OCI-LY1 (cell line): ENCODE data around the gene SPON2.

ENCODE experiments used
- H2AFZ ChIP-seq: fragments of 200-600 bp; sonication (generic), shearing (Covaris generic); 2 replicates; pipeline ENCODE4 v1.6.0; 2014; ENCODE audit warnings: antibody characterized with exemption, mild to moderate bottlenecking, low read length
- H3F3A ChIP-seq: fragments of 200-600 bp; sonication (generic), shearing (Covaris generic); 2 replicates; pipeline ENCODE4 v1.6.0; 2014; ENCODE audit warnings: mild to moderate bottlenecking, antibody characterized with exemption, low read length, moderate library complexity; ENCODE audit not compliant: insufficient read depth
- H3K27ac ChIP-seq: fragments of 200-600 bp; sonication (generic); 2 replicates; pipeline ENCODE4 v1.5.1; 2014; ENCODE audit warnings: low read length, mixed run types, mild to moderate bottlenecking, low read depth; ENCODE audit not compliant: poor library complexity, severe bottlenecking
- H3K27me3 ChIP-seq: fragments of 200-600 bp; sonication (generic); 2 replicates; pipeline ENCODE4 v1.6.0; 2014; ENCODE audit warnings: antibody characterized with exemption, mild to moderate bottlenecking, low read length, moderate library complexity; ENCODE audit not compliant: insufficient read depth
- H3K36me3 ChIP-seq: fragments of 200-600 bp; sonication (generic); 2 replicates; pipeline ENCODE4 v1.6.1; 2014; ENCODE audit warnings: mild to moderate bottlenecking, antibody characterized with exemption, low read length, moderate library complexity, mixed read lengths; ENCODE audit not compliant: insufficient read depth
- H3K4me1 ChIP-seq: fragments of 200-600 bp; sonication (generic); 2 replicates; pipeline ENCODE4 v1.5.1; 2014; ENCODE audit warnings: mild to moderate bottlenecking, low read length, moderate library complexity; ENCODE audit not compliant: insufficient read depth, severe bottlenecking
- H3K4me2 ChIP-seq: fragments of 200-600 bp; sonication (generic), shearing (Covaris generic); 2 replicates; pipeline ENCODE4 v1.6.1; 2014; ENCODE audit warnings: low read length
- H3K4me3 ChIP-seq: fragments of 200-600 bp; sonication (generic); 2 replicates; pipeline ENCODE4 v1.5.1; 2014; ENCODE audit warnings: low read length, low read depth, mild to moderate bottlenecking, mixed read lengths; ENCODE audit not compliant: poor library complexity, severe bottlenecking
- H3K79me2 ChIP-seq: fragments of 200-600 bp; shearing (Covaris generic); 2 replicates; pipeline ENCODE4 v1.6.1; 2016; ENCODE audit warnings: mixed run types, low read length, mixed read lengths; ENCODE audit not compliant: insufficient read depth
- H3K9ac ChIP-seq: fragments of 200-600 bp; sonication (generic), shearing (Covaris generic); 2 replicates; pipeline ENCODE4 v1.6.1; 2014; ENCODE audit warnings: mild to moderate bottlenecking, low read length, mixed read lengths
- H3K9me2 ChIP-seq: fragments of 200-600 bp; sonication (generic), shearing (Covaris generic); 2 replicates; pipeline ENCODE4 v1.6.1; 2014; ENCODE audit warnings: low read depth, mild to moderate bottlenecking, low read length, mixed read lengths
- H3K9me3 ChIP-seq: fragments of 200-600 bp; shearing (Covaris generic); 2 replicates; pipeline ENCODE4 v1.6.1; 2014; ENCODE audit warnings: low read length, mixed read lengths
- H4K20me1 ChIP-seq: fragments of 200-600 bp; sonication (generic), shearing (Covaris generic); 2 replicates; pipeline ENCODE4 v1.6.0; 2016; ENCODE audit warnings: mild to moderate bottlenecking, low read length; ENCODE audit not compliant: insufficient read depth
- CTCF ChIP-seq: fragments of 200-600 bp; sonication (generic), shearing (Covaris generic); IDR thresholded peaks from 2 replicates; pipeline ENCODE4 v1.5.1; 2017; ENCODE audit warnings: mild to moderate bottlenecking, antibody characterized with exemption, low read length, moderate library complexity, mixed read lengths
- EZH2 ChIP-seq: fragments of 200-600 bp; sonication (generic), shearing (Covaris generic); IDR thresholded peaks from 2 replicates; pipeline ENCODE4 v1.8.0; 2017; ENCODE audit warnings: borderline replicate concordance, mixed run types, mild to moderate bottlenecking, antibody characterized with exemption, low read length, moderate library complexity, mixed read lengths

The SPON2 gene

GRCh38 chr4:1150875-1151274 is 21.5 kb downstream of the SPON2 start:
- no peak for TF ChIP-seq CTCF
- TF ChIP-seq EZH2 = no peak
- H3K4me1 ChIP-seq = peaks cover 18% of the 10 kb centered on the region
- H3K9ac ChIP-seq = no peak overlapping the region
- H3K27me3 ChIP-seq = no peaks in the 10 kb centered on the region
- no peaks in the 10 kb centered on the region for H3F3A ChIP-seq
- no peaks in the 10 kb centered on the region for H3K36me3 ChIP-seq
- no peak overlapping the region for H2AFZ ChIP-seq
- no peaks in the 10 kb centered on the region for H3K79me2 ChIP-seq
- H3K4me2 ChIP-seq = no peak overlapping the region
- H3K9me3 ChIP-seq = no peaks in the 10 kb centered on the region
- no peaks in the 10 kb centered on the region for H3K9me2 ChIP-seq
- no peak overlapping the region for H3K4me3 ChIP-seq
- no peak overlapping the region for H3K27ac ChIP-seq
- no peaks in the 10 kb centered on the region for H4K20me1 ChIP-seq

DNA sequence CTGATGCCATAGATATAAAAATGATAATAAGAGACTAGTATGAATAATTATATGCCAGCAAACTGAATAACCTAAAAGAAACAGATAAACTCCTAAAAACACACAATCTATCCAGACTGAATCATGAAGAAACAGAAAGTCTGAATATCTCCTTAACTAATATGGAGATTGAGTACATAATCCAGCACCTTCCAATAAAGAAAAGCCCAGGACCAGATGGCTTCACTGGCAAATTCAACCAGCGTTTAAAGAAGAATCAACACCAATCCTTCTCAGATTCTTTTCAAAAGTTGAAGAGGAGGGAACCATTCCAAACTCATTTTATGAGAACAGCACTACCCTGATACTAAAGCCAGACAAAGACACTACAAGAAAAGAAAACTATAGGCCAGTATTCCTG is 32.5 kb downstream of the SPON2 start:
- H3K27me3 ChIP-seq = no peaks in the 10 kb centered on the region
- no peaks in the 10 kb centered on the region for H3K79me2 ChIP-seq
- TF ChIP-seq CTCF (no peak), EZH2 (no peak)
- H4K20me1 ChIP-seq = no peaks in the 10 kb centered on the region
- H3K4me3 ChIP-seq = no peak overlapping the region
- no peaks in the 10 kb centered on the region for H3K9me3 ChIP-seq
- no peak overlapping the region for H3K9ac ChIP-seq
- no peaks in the 10 kb centered on the region for H3F3A ChIP-seq
- H2AFZ ChIP-seq = no peak overlapping the region
- no peak overlapping the region for H3K4me2 ChIP-seq
- H3K36me3 ChIP-seq = no peaks in the 10 kb centered on the region
- no peak overlapping the region for H3K27ac ChIP-seq
- no peaks in the 10 kb centered on the region for H3K9me2 ChIP-seq
- H3K4me1 ChIP-seq = no peaks in the 10 kb centered on the region

- H3K27ac ChIP-seq = no peak overlapping the region
- H3K4me1 ChIP-seq = peaks cover 6% of the 10 kb centered on the region
- H3K9ac ChIP-seq = no peak overlapping the region
- H3K9me3 ChIP-seq = no peaks in the 10 kb centered on the region
- no peak overlapping the region for H3K4me3 ChIP-seq
- no peaks in the 10 kb centered on the region for H3F3A ChIP-seq
- no peaks in the 10 kb centered on the region for H4K20me1 ChIP-seq
- H3K4me2 ChIP-seq = no peak overlapping the region
- TF ChIP-seq CTCF (no peak), EZH2 (no peak)
- no peak overlapping the region for H2AFZ ChIP-seq
- no peaks in the 10 kb centered on the region for H3K79me2 ChIP-seq
- no peaks in the 10 kb centered on the region for H3K9me2 ChIP-seq
- H3K36me3 ChIP-seq = no peaks in the 10 kb centered on the region
- H3K27me3 ChIP-seq = no peaks in the 10 kb centered on the region
Measured at GRCh38 chr4:1137850-1138249, 34.5 kb downstream of the SPON2 start.
